CMK (cell line): ENCODE measurements around the gene MMP27.

Source experiments
- DNase-seq: peaks from one replicate; pipeline ENCODE4 v3.0.0-alpha.2; 2010; ENCODE audit warnings: low read depth

MMP27 gene

GRCh38 chr11:102703826-102704493 lies 1.6 kb downstream of the MMP27 start:
- no peak for DNase-seq

- DNase-seq, result no peak
Observed at GRCh38 chr11:102695201-102695600, 10.4 kb downstream of the MMP27 start.

GRCh38 chr11:102685754-102686153 lies 19.8 kb downstream of the MMP27 start:
- no peak for DNase-seq

- DNase-seq, result no peak
Observed at GRCh38 chr11:102685338-102685737, 20.2 kb downstream of the MMP27 start.

GRCh38 chr11:102683277-102683676 lies 22.3 kb downstream of the MMP27 start:
- DNase-seq, result no peak

- no peak for DNase-seq
Observed at GRCh38 chr11:102680945-102681344, 24.6 kb downstream of the MMP27 start.

- DNase-seq, result no peak
Observed at GRCh38 chr11:102678022-102678421, 27.5 kb downstream of the MMP27 start.

GRCh38 chr11:102676084-102676483 lies 29.5 kb downstream of the MMP27 start:
- DNase-seq, result no peak

GRCh38 chr11:102669664-102670063 lies 35.9 kb downstream of the MMP27 start:
- DNase-seq, result no peak

- DNase-seq, result peak; percentile 14
Observed at GRCh38 chr11:102666331-102666957, 39.1 kb downstream of the MMP27 start.

GRCh38 chr11:102664001-102664752 lies 41.4 kb downstream of the MMP27 start:
- DNase-seq, result no peak

- no peak for DNase-seq
Observed at GRCh38 chr11:102662607-102663006, 43.0 kb downstream of the MMP27 start.

- DNase-seq, result no peak
Observed at GRCh38 chr11:102661040-102661439, 44.5 kb downstream of the MMP27 start.

GRCh38 chr11:102656528-102656927 lies 49.0 kb downstream of the MMP27 start:
- no peak for DNase-seq

- no peak for DNase-seq
Observed at GRCh38 chr11:102655547-102655946, 50.0 kb downstream of the MMP27 start.

- no peak for DNase-seq
Observed at GRCh38 chr11:102654761-102655160, 50.8 kb downstream of the MMP27 start.

GRCh38 chr11:102653744-102654291 lies 51.8 kb downstream of the MMP27 start:
- no peak for DNase-seq

- DNase-seq, result no peak
Observed at GRCh38 chr11:102647430-102647829, 58.1 kb downstream of the MMP27 start.

- no peak for DNase-seq
Observed at GRCh38 chr11:102643941-102644340, 61.6 kb downstream of the MMP27 start.
